HCT116 (cell line): ENCODE measurements around the gene DNAJC1. TPM values are rescaled to one million over a fixed set of nuclear protein-coding genes. Genes with fewer than 3 reads are reported as not detected.

ENCODE experiments used
- ATAC-seq: fragments of 200-7000 bp; cut with Tn5 transposase; 2 replicates; pipeline ENCODE4 v1.9.1; 2020; ENCODE audit warnings: mild to moderate bottlenecking, moderate library complexity
- BruUV-seq: library from RNA; stranded (reverse); fragments of 400-500 nt; replicated peaks from 2 replicates; lab custom pipeline; 2021; lab: Mats Ljungman, UMichigan
- CTCF ChIA-PET: fragments of 300-600 bp; sonication (Branson Sonifier 250); formaldehyde crosslinking; loops from one replicate; lab custom pipeline; 2021; ENCODE audit warnings: antibody characterized with exemption; lab: Charles Lee
- POLR2A ChIA-PET: fragments of 300-600, 350-600 bp; sonication (Branson Sonifier 250); formaldehyde crosslinking; loops from one replicate; lab custom pipeline; 2021; ENCODE audit warnings: antibody characterized with exemption; lab: Charles Lee
- RAD21 ChIA-PET, 2 experiments: fragments of 300-600 bp; sonication (Branson Sonifier 250); formaldehyde crosslinking; loops; one replicate each; lab custom pipeline; 2023; ENCODE audit warnings: low total read pairs in 2 of 2; ENCODE audit not compliant: uncharacterized antibody in 2 of 2, unreplicated experiment in 2 of 2, low non-redundant PET in 1 of 2; lab: Charles Lee
- DNase-seq: peaks from one replicate; pipeline ENCODE4 v3.0.0-alpha.2; 2010; ENCODE audit warnings: low read depth, low spot score
- H2AFZ ChIP-seq: fragments of 200-600 bp; shearing (Covaris generic), sonication (generic); 2 replicates; pipeline ENCODE4 v1.6.1; 2017; ENCODE audit warnings: low read depth, mixed run types, mixed read lengths, antibody characterized with exemption, low read length; ENCODE audit not compliant: poor library complexity, severe bottlenecking
- H3K27ac ChIP-seq: 2 replicates; pipeline ENCODE4 v1.5.1; 2012; ENCODE audit warnings: low read depth, low read length
- H3K27me3 ChIP-seq: fragments of 200-600 bp; sonication (generic); 2 replicates; pipeline ENCODE4 v1.6.1; 2016; ENCODE audit warnings: mixed run types, low read length, mixed read lengths; ENCODE audit not compliant: insufficient read depth
- H3K36me3 ChIP-seq, 2 experiments: fragments of 200-500 bp in 1 of 2; fragments of 200-600 bp in 1 of 2; sonication (Bioruptor generic) in 1 of 2; sonication (generic) in 1 of 2; 2 replicates each; pipeline versions ENCODE4 v1.5.1 to v1.6.1; 2014 to 2016; ENCODE audit warnings: low read length in 2 of 2, inconsistent platforms in 1 of 2, mixed read lengths in 1 of 2, mixed run types in 1 of 2; ENCODE audit not compliant: insufficient read depth in 2 of 2, control insufficient read depth in 1 of 2
- H3K4me1 ChIP-seq, 2 experiments: fragments of 200-600 bp in 1 of 2; sonication (generic) in 1 of 2; 2 replicates each; pipeline versions ENCODE4 v1.5.1 to v1.6.1; 2012 to 2017; ENCODE audit warnings: low read length in 2 of 2, inconsistent platforms in 1 of 2, mild to moderate bottlenecking in 1 of 2, mixed read lengths in 1 of 2, mixed run types in 1 of 2, moderate library complexity in 1 of 2; ENCODE audit not compliant: insufficient read depth in 2 of 2, control insufficient read depth in 1 of 2
- H3K4me2 ChIP-seq: fragments of 200-600 bp; sonication (generic); 2 replicates; pipeline ENCODE4 v1.6.1; 2017; ENCODE audit warnings: mixed run types, low read length, mixed read lengths
- H3K4me3 ChIP-seq, 2 experiments: fragments of 200-600 bp in 1 of 2; sonication (generic) in 1 of 2; replicated peaks in 1 of 2; 2 replicates each; pipeline ENCODE4 v1.5.1; 2011 to 2016; ENCODE audit warnings: low read length in 2 of 2, control low read depth in 1 of 2, low read depth in 1 of 2, mild to moderate bottlenecking in 1 of 2, mixed read lengths in 1 of 2, mixed run types in 1 of 2
- H3K79me2 ChIP-seq: fragments of 200-600 bp; sonication (generic); 2 replicates; pipeline ENCODE4 v1.6.1; 2017; ENCODE audit warnings: mild to moderate bottlenecking, mixed run types, low read length, moderate library complexity, mixed read lengths; ENCODE audit not compliant: insufficient read depth
- H3K9ac ChIP-seq: fragments of 200-600 bp; sonication (generic); 2 replicates; pipeline ENCODE4 v1.6.1; 2016; ENCODE audit warnings: low read length, mixed read lengths
- H3K9me2 ChIP-seq: fragments of 200-600 bp; sonication (generic), shearing (Covaris generic); 2 replicates; pipeline ENCODE4 v1.6.1; 2017; ENCODE audit warnings: mixed run types, mild to moderate bottlenecking, moderate library complexity; ENCODE audit not compliant: insufficient read depth
- H3K9me3 ChIP-seq, 2 experiments: fragments of 200-500 bp in 1 of 2; fragments of 200-600 bp in 1 of 2; sonication (Bioruptor generic) in 1 of 2; sonication (generic) in 1 of 2; 2 replicates each; pipeline ENCODE4 v1.6.1; 2014 to 2017; ENCODE audit warnings: low read length in 2 of 2, mixed read lengths in 2 of 2, inconsistent platforms in 1 of 2, low read depth in 1 of 2, mild to moderate bottlenecking in 1 of 2, mixed run types in 1 of 2, moderate library complexity in 1 of 2; ENCODE audit not compliant: control insufficient read depth in 1 of 2, insufficient read depth in 1 of 2
- H4K20me1 ChIP-seq: fragments of 200-600 bp; sonication (generic), shearing (Covaris generic); 2 replicates; pipeline ENCODE4 v1.6.1; 2017; ENCODE audit warnings: mixed run types, mild to moderate bottlenecking, moderate library complexity; ENCODE audit not compliant: insufficient read depth
- ATF3 ChIP-seq: IDR thresholded peaks from 2 replicates; pipeline ENCODE4 v1.6.1; 2012
- CBX3 ChIP-seq: IDR thresholded peaks from 2 replicates; pipeline ENCODE4 v1.6.1; 2012; ENCODE audit warnings: low read depth
- CEBPB ChIP-seq: IDR thresholded peaks from 2 replicates; pipeline ENCODE4 v1.6.1; 2012; ENCODE audit warnings: low read depth
- ELF1 ChIP-seq: IDR thresholded peaks from 2 replicates; pipeline ENCODE4 v1.6.1; 2012; ENCODE audit warnings: low read depth, borderline replicate concordance
- EZH2 ChIP-seq: fragments of 200-600 bp; sonication (generic); IDR thresholded peaks from 2 replicates; pipeline ENCODE4 v1.6.1; 2017; ENCODE audit warnings: antibody characterized with exemption, mixed run types
- EZH2phosphoT487 ChIP-seq: fragments of 200-600 bp; IDR thresholded peaks from 2 replicates; pipeline ENCODE4 v1.6.1; 2018; ENCODE audit warnings: antibody characterized with exemption, borderline replicate concordance
- FOSL1 ChIP-seq: IDR thresholded peaks from 2 replicates; pipeline ENCODE4 v1.6.1; 2012; ENCODE audit warnings: low read depth
- JUND ChIP-seq: IDR thresholded peaks from 2 replicates; pipeline ENCODE4 v1.6.1; 2012
- POLR2A ChIP-seq: IDR thresholded peaks from 2 replicates; pipeline ENCODE4 v1.7.0; 2011; ENCODE audit warnings: borderline replicate concordance; ENCODE audit not compliant: insufficient read depth, insufficient read length; ENCODE audit errors: extremely low read depth
- POLR2AphosphoS5 ChIP-seq: IDR thresholded peaks from 2 replicates; pipeline ENCODE4 v1.6.1; 2011; ENCODE audit warnings: mild to moderate bottlenecking, low read depth, low read length, moderate library complexity
- RAD21 ChIP-seq: IDR thresholded peaks from 2 replicates; pipeline ENCODE4 v1.6.1; 2012; ENCODE audit warnings: low read depth, mild to moderate bottlenecking
- REST ChIP-seq: IDR thresholded peaks from 2 replicates; pipeline ENCODE4 v1.6.1; 2012; ENCODE audit warnings: low read depth
- SIN3A ChIP-seq: IDR thresholded peaks from 2 replicates; pipeline ENCODE4 v1.6.1; 2012; ENCODE audit warnings: low read depth
- SP1 ChIP-seq: IDR thresholded peaks from 2 replicates; pipeline ENCODE4 v1.6.1; 2012; ENCODE audit warnings: low read depth
- TCF7L2 ChIP-seq: IDR thresholded peaks from 2 replicates; pipeline ENCODE4 v1.7.0; 2011; ENCODE audit warnings: borderline replicate concordance, inconsistent platforms; ENCODE audit not compliant: insufficient read depth, insufficient read length; ENCODE audit errors: extremely low read depth
- YY1 ChIP-seq: IDR thresholded peaks from 2 replicates; pipeline ENCODE4 v1.6.1; 2011; ENCODE audit warnings: low read length, low read depth, moderate library complexity, mild to moderate bottlenecking; ENCODE audit not compliant: insufficient replicate concordance; ENCODE audit errors: extremely low read depth
- ZBTB33 ChIP-seq: IDR thresholded peaks from 2 replicates; pipeline ENCODE4 v1.6.1; 2011; ENCODE audit warnings: mild to moderate bottlenecking, low read length, moderate library complexity; ENCODE audit not compliant: insufficient replicate concordance; ENCODE audit errors: extremely low read depth
- ZFX ChIP-seq: fragments of 450-650 bp; IDR thresholded peaks from 2 replicates; pipeline ENCODE4 v1.6.1; 2017
- ZNF274 ChIP-seq: fragments of 200-500 bp; sonication (Bioruptor generic); IDR thresholded peaks from 2 replicates; pipeline ENCODE4 v1.6.1; 2014; ENCODE audit warnings: mild to moderate bottlenecking, low read depth, low read length, inconsistent platforms
- intact Hi-C: fragments of 100-400 bp; cut with micrococcal nuclease; formaldehyde crosslinking; loops from 2 replicates; pipeline ENCODE4 v1.10.0; 2022
- total RNA-seq: library from RNA; stranded (reverse); gene quantifications from one replicate; pipeline ENCODE4 v1.2.1, GENCODE V29; 2021; ENCODE audit not compliant: unreplicated experiment

DNAJC1 gene
- total RNA-seq, 1 experiment from 2014 or later = 17.9 TPM

- CTCF ChIA-PET = interaction anchor here (1.5 to 1.8 kb wide), 2 partner anchors 10 to 12 kb away, joined by 3 to 6 read pairs; no protein-coding TSS in a partner anchor
- TF ChIP-seq CEBPB (no peak), JUND (no peak), YY1 (no peak), CBX3 (no peak), ATF3 (no peak), SIN3A (no peak), FOSL1 (no peak), POLR2A (no peak), ZFX (no peak), SP1 (no peak), ELF1 (no peak), ZNF274 (no peak), TCF7L2 (no peak), EZH2phosphoT487 (no peak), POLR2AphosphoS5 (no peak), ZBTB33 (no peak), REST (no peak), EZH2 (no peak), RAD21 (no peak)
- H2AFZ ChIP-seq = no peak overlapping the region
- H3K79me2 ChIP-seq = 0 out of 2 replicates have a peak, but pooled peaks cover 11% of the 10 kb centered on the region
- no peaks in the 10 kb centered on the region for H3K9me2 ChIP-seq
- no peak overlapping the region for H3K4me2 ChIP-seq
- peaks cover 15% of the 10 kb centered on the region; the same call in 1 of the 2 replicates for H4K20me1 ChIP-seq
- H3K4me1 ChIP-seq = peaks cover 17 to 27% of the 10 kb centered on the region in 2 experiments
- DNase-seq = no peak
- POLR2A ChIA-PET = interaction anchor here (0.6 kb wide), 1 partner anchor 16 kb away, joined by 6 read pairs; no protein-coding TSS in a partner anchor
- RAD21 ChIA-PET = no interaction called here
- no peaks in the 10 kb centered on the region for H3K36me3 ChIP-seq
- no peak overlapping the region for H3K27ac ChIP-seq
- ATAC-seq = no peak
- H3K4me3 ChIP-seq = no peak overlapping the region
- intact Hi-C loops = no loop called here
- H3K9ac ChIP-seq = no peak overlapping the region
- no peaks in the 10 kb centered on the region for H3K9me3 ChIP-seq
- BruUV-seq = no TSS peak
- no peaks in the 10 kb centered on the region for H3K27me3 ChIP-seq
Measured at GRCh38 chr10:21720090-21720489, 283.4 kb downstream of the DNAJC1 start.
